Measurements from ENCODE around the gene KIRREL1.

The KIRREL1 gene

GRCh38 chr1:157993147-157993917 lies at the start of gene KIRREL1:
Gene KIRREL1, plus strand, starts transcription at chr1:157993645. Its CDS starts 32 bp downstream, at chr1:157993677.
- Histone ChIP-seq H3K36me3 (ENCODE audit: control insufficient read depth, insufficient read depth, low read length) (no peaks in the 10 kb centered on the region), H3K4me3 (ENCODE audit: low read length) (peak within 1 kb of the TSS; percentile 72), H3K27me3 (ENCODE audit: control insufficient read depth, insufficient read depth, low read length) (no peaks in the 10 kb centered on the region), H3K27ac (ENCODE audit: low read depth, low read length) (peak within 1 kb of the TSS; percentile 87), H3K9ac (ENCODE audit: low read length) (peak within 1 kb of the TSS; percentile 25), H3K4me1 (ENCODE audit: control insufficient read depth, insufficient read depth, low read length) (peaks cover 20% of the 10 kb centered on the region)

DNA sequence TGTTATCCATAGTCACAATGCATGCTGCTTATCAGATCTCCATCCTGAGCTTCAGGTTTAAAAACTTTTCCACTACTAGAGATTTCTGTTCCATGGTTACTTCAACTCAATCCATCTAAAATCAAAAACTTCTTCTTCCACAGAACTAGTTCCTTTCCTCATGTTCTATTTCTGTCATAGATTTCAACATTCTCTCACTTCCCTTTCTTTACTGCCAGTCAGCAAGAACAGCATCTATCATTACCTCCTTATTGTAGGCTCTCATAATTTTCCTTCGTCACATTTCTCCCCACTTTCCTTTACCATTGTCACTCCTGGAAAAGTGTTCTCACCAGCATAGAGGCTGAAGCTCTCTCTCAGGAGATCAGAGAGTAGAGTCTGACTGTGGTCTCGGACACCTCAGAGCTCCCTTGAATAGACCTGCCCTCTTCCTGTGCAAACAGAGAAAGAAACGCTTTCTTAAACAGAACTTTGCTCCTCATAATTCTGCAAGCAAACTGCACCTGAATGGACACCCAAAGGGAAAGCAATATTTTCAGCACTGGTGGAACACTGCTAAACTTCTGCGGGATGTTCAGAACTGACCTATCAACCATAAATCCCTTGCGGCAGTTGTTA lies 48.7 kb upstream of the KIRREL1 start:
- Histone ChIP-seq H3K27ac (ENCODE audit: low read depth, low read length) (no peak overlapping the region), H3K9ac (ENCODE audit: low read length) (no peak overlapping the region), H3K4me3 (ENCODE audit: low read length) (no peak overlapping the region), H3K4me1 (ENCODE audit: control insufficient read depth, insufficient read depth, low read length) (no peaks in the 10 kb centered on the region), H3K36me3 (ENCODE audit: control insufficient read depth, insufficient read depth, low read length) (no peaks in the 10 kb centered on the region), H3K27me3 (ENCODE audit: control insufficient read depth, insufficient read depth, low read length) (no peaks in the 10 kb centered on the region)

DNA sequence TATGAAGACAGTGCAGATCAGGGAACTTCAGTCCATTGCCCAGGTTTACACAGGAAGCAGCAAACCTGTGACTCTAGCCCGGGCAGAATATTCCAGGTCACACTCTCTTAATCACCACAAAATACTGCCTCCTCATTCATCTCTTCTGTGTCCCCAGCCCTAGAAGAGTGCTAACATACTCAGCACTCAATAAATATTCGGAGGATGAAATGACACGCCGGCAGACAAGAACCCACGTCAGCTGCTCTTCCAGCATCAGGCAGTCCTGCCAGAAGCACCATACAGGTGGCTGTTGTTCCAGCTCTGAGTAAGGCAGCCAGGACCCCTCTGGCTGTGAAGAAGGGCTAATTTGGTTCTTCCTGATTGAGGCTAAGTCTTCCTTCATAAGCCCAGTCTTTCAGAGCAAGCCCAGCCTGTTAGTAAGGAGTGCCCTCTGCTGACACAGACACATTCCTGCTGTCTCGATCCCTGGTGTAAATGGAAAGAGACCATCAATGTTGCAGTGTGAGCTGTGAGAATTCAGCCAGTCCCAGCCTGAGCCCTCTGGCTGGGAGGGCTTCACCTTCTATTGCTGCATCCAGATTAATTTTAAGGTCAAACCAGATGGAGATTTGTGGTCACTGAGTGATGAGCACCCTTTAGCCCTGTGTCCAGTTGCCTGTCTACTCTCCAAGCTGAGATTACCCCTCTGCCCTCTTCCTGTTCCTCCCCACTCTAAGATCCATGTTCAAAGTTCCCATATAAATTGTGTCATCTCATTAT lies 45.0 kb upstream of the KIRREL1 start:
- Histone ChIP-seq H3K4me1 (ENCODE audit: control insufficient read depth, insufficient read depth, low read length) (no peaks in the 10 kb centered on the region), H3K9ac (ENCODE audit: low read length) (no peak overlapping the region), H3K27ac (ENCODE audit: low read depth, low read length) (no peak overlapping the region), H3K36me3 (ENCODE audit: control insufficient read depth, insufficient read depth, low read length) (no peaks in the 10 kb centered on the region), H3K4me3 (ENCODE audit: low read length) (no peak overlapping the region), H3K27me3 (ENCODE audit: control insufficient read depth, insufficient read depth, low read length) (no peaks in the 10 kb centered on the region)

- Histone ChIP-seq H3K36me3 (ENCODE audit: control insufficient read depth, insufficient read depth, low read length) (no peaks in the 10 kb centered on the region), H3K4me3 (ENCODE audit: low read length) (no peak overlapping the region), H3K27me3 (ENCODE audit: control insufficient read depth, insufficient read depth, low read length) (no peaks in the 10 kb centered on the region), H3K9ac (ENCODE audit: low read length) (no peak overlapping the region), H3K4me1 (ENCODE audit: control insufficient read depth, insufficient read depth, low read length) (no peaks in the 10 kb centered on the region), H3K27ac (ENCODE audit: low read depth, low read length) (no peak overlapping the region)
Observed at GRCh38 chr1:157949074-157949354, 44.4 kb upstream of the KIRREL1 start.

GRCh38 chr1:157951230-157951629 lies 42.2 kb upstream of the KIRREL1 start:
- no peak overlapping the region for H3K9ac ChIP-seq (ENCODE audit: low read length)
- no peak overlapping the region for H3K4me3 ChIP-seq (ENCODE audit: low read length)
- no peaks in the 10 kb centered on the region for H3K4me1 ChIP-seq (ENCODE audit: control insufficient read depth, insufficient read depth, low read length)
- no peak overlapping the region for H3K27ac ChIP-seq (ENCODE audit: low read depth, low read length)
- no peaks in the 10 kb centered on the region for H3K27me3 ChIP-seq (ENCODE audit: control insufficient read depth, insufficient read depth, low read length)
- no peaks in the 10 kb centered on the region for H3K36me3 ChIP-seq (ENCODE audit: control insufficient read depth, insufficient read depth, low read length)

GRCh38 chr1:157952601-157953000 lies 40.8 kb upstream of the KIRREL1 start:
- Histone ChIP-seq H3K27ac (ENCODE audit: low read depth, low read length) (no peak overlapping the region), H3K4me3 (ENCODE audit: low read length) (no peak overlapping the region), H3K4me1 (ENCODE audit: control insufficient read depth, insufficient read depth, low read length) (no peaks in the 10 kb centered on the region), H3K9ac (ENCODE audit: low read length) (no peak overlapping the region), H3K36me3 (ENCODE audit: control insufficient read depth, insufficient read depth, low read length) (no peaks in the 10 kb centered on the region), H3K27me3 (ENCODE audit: control insufficient read depth, insufficient read depth, low read length) (no peaks in the 10 kb centered on the region)

- Histone ChIP-seq H3K4me3 (ENCODE audit: low read length) (no peak overlapping the region), H3K36me3 (ENCODE audit: control insufficient read depth, insufficient read depth, low read length) (no peaks in the 10 kb centered on the region), H3K4me1 (ENCODE audit: control insufficient read depth, insufficient read depth, low read length) (no peaks in the 10 kb centered on the region), H3K27ac (ENCODE audit: low read depth, low read length) (no peak overlapping the region), H3K27me3 (ENCODE audit: control insufficient read depth, insufficient read depth, low read length) (no peaks in the 10 kb centered on the region), H3K9ac (ENCODE audit: low read length) (no peak overlapping the region)
Observed at GRCh38 chr1:157955221-157955620, 38.2 kb upstream of the KIRREL1 start.

GRCh38 chr1:157955857-157956256 lies 37.6 kb upstream of the KIRREL1 start:
- Histone ChIP-seq H3K4me1 (ENCODE audit: control insufficient read depth, insufficient read depth, low read length) (no peaks in the 10 kb centered on the region), H3K27ac (ENCODE audit: low read depth, low read length) (no peak overlapping the region), H3K36me3 (ENCODE audit: control insufficient read depth, insufficient read depth, low read length) (no peaks in the 10 kb centered on the region), H3K9ac (ENCODE audit: low read length) (no peak overlapping the region), H3K4me3 (ENCODE audit: low read length) (no peak overlapping the region), H3K27me3 (ENCODE audit: control insufficient read depth, insufficient read depth, low read length) (no peaks in the 10 kb centered on the region)

- no peaks in the 10 kb centered on the region for H3K4me1 ChIP-seq (ENCODE audit: control insufficient read depth, insufficient read depth, low read length)
- H3K27ac ChIP-seq (ENCODE audit: low read depth, low read length), result no peak overlapping the region
- no peak overlapping the region for H3K9ac ChIP-seq (ENCODE audit: low read length)
- no peaks in the 10 kb centered on the region for H3K36me3 ChIP-seq (ENCODE audit: control insufficient read depth, insufficient read depth, low read length)
- no peak overlapping the region for H3K4me3 ChIP-seq (ENCODE audit: low read length)
- H3K27me3 ChIP-seq (ENCODE audit: control insufficient read depth, insufficient read depth, low read length), result no peaks in the 10 kb centered on the region
Observed at GRCh38 chr1:157956732-157957131, 36.7 kb upstream of the KIRREL1 start.

DNA sequence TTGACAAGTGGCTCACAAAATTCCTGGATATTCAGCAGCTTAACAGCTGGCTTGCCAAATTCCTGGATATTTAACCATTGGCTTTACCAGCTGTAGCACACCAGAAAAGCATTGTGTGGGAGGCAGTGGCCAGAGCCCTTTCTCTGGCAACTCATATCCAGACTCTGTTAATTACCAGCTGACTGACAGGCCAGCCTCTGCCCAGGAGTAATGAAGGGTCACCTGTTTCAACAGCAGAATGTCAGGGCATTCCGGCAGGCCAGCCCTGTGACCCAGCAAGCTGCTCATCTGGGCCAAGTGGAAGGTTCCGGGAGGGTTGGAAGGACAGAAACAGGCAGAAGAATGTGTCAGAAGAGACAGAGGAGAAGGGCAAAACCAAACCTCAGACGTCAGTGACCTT lies 35.2 kb upstream of the KIRREL1 start:
- Histone ChIP-seq H3K27ac (ENCODE audit: low read depth, low read length) (no peak overlapping the region), H3K4me3 (ENCODE audit: low read length) (no peak overlapping the region), H3K9ac (ENCODE audit: low read length) (no peak overlapping the region), H3K36me3 (ENCODE audit: control insufficient read depth, insufficient read depth, low read length) (no peaks in the 10 kb centered on the region), H3K27me3 (ENCODE audit: control insufficient read depth, insufficient read depth, low read length) (no peaks in the 10 kb centered on the region), H3K4me1 (ENCODE audit: control insufficient read depth, insufficient read depth, low read length) (no peaks in the 10 kb centered on the region)

DNA sequence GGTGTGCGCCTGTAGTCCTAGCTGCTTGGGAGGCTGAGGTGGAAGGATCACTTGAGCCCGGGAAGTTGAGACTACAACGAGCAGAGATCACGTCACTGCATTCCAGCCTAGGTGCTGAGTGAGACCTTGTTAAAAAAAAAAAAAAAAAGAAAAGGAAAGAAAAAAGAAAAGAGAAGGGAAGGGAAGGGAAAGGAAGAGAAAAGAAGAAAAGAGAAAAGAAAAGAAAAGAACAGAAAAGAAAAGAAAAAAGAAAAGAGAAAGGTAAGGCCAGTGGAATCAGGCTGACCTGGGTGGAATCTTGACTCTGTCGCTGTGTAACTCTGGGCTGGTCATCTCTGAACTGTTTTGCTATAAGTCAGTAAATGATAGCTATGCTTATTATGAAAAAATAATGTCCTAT lies 33.7 kb upstream of the KIRREL1 start:
- no peaks in the 10 kb centered on the region for H3K27me3 ChIP-seq (ENCODE audit: control insufficient read depth, insufficient read depth, low read length)
- H3K9ac ChIP-seq (ENCODE audit: low read length), result no peak overlapping the region
- no peak overlapping the region for H3K27ac ChIP-seq (ENCODE audit: low read depth, low read length)
- no peaks in the 10 kb centered on the region for H3K4me1 ChIP-seq (ENCODE audit: control insufficient read depth, insufficient read depth, low read length)
- H3K4me3 ChIP-seq (ENCODE audit: low read length), result no peak overlapping the region
- no peaks in the 10 kb centered on the region for H3K36me3 ChIP-seq (ENCODE audit: control insufficient read depth, insufficient read depth, low read length)

DNA sequence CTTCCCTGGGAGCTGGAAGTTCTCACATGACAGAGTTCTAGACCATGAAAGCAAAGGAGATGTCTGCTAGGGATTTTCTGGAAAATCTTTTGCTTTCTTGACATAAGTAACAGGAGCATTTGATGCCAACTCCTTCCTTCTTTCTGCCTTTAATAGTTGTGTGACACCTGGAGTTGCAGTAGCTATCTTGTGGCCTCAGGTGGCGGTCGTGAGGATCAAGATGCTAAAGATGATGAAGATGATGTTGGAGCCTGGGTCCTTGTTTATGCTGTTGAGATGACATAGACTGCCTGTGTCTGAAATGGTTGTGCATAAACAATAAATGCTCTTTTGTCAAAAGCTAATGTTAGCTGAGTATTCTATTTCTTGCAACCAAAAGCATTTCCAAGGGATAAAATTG lies 32.7 kb upstream of the KIRREL1 start:
- Histone ChIP-seq H3K4me3 (ENCODE audit: low read length) (no peak overlapping the region), H3K9ac (ENCODE audit: low read length) (no peak overlapping the region), H3K4me1 (ENCODE audit: control insufficient read depth, insufficient read depth, low read length) (peaks cover 3% of the 10 kb centered on the region)

More for the DNA sequence above, 32.7 kb upstream of the KIRREL1 start:
- Histone ChIP-seq H3K27me3 (ENCODE audit: control insufficient read depth, insufficient read depth, low read length) (no peaks in the 10 kb centered on the region), H3K36me3 (ENCODE audit: control insufficient read depth, insufficient read depth, low read length) (no peaks in the 10 kb centered on the region), H3K27ac (ENCODE audit: low read depth, low read length) (no peak overlapping the region)
